ENCODE measurements around the gene PRLH.

- TF ChIP-seq EZH2 (IDR thresholded peaks at IDR 0.05) (no peak), POLR2AphosphoS5 (IDR thresholded peaks at IDR 0.05; ENCODE audit: borderline replicate concordance, low read depth, low read length) (no peak)
Observed at GRCh38 chr2:237593036-237593435, 26.7 kb downstream of the PRLH start.
